Subcutaneous abdominal adipose tissue (tissue), 5 donors: ENCODE data around the gene ZBTB8A.

ENCODE experiments used
- H3K27ac ChIP-seq: one replicate; pipeline ENCODE4 v1.7.0; 2013; ENCODE audit warnings: low read depth, mild to moderate bottlenecking, inconsistent platforms, low read length, moderate library complexity
- H3K27me3 ChIP-seq, 5 donors: one replicate each; pipeline ENCODE4 v1.7.0; 2013; ENCODE audit warnings: low read length in 5 of 5, inconsistent platforms in 1 of 5; ENCODE audit not compliant: control insufficient read depth in 5 of 5, insufficient read depth in 4 of 5
- H3K36me3 ChIP-seq, 5 donors: one replicate each; pipeline ENCODE4 v1.7.0; 2013; ENCODE audit warnings: low read length in 5 of 5; ENCODE audit not compliant: control insufficient read depth in 5 of 5, insufficient read depth in 5 of 5
- H3K4me1 ChIP-seq, 5 donors: one replicate each; pipeline ENCODE4 v1.7.0; 2013; ENCODE audit warnings: low read length in 5 of 5, mild to moderate bottlenecking in 3 of 5, moderate library complexity in 1 of 5; ENCODE audit not compliant: control insufficient read depth in 5 of 5, insufficient read depth in 5 of 5
- H3K4me3 ChIP-seq, 5 donors: one replicate each; pipeline ENCODE4 v1.7.0; 2013; ENCODE audit warnings: low read length in 5 of 5, low read depth in 1 of 5
- H3K9ac ChIP-seq, 5 donors: one replicate each; pipeline ENCODE4 v1.7.0; 2013; ENCODE audit warnings: low read length in 5 of 5, mild to moderate bottlenecking in 4 of 5, moderate library complexity in 3 of 5
- H3K9me3 ChIP-seq, 5 donors: one replicate each; pipeline ENCODE4 v1.7.0; 2013; ENCODE audit warnings: low read length in 5 of 5; ENCODE audit not compliant: control insufficient read depth in 5 of 5
- donor health status: healthy.
- donor health status: healthy.
- donor health status: healthy.
- donor health status: healthy.
- donor health status: healthy.

ZBTB8A gene

DNA sequence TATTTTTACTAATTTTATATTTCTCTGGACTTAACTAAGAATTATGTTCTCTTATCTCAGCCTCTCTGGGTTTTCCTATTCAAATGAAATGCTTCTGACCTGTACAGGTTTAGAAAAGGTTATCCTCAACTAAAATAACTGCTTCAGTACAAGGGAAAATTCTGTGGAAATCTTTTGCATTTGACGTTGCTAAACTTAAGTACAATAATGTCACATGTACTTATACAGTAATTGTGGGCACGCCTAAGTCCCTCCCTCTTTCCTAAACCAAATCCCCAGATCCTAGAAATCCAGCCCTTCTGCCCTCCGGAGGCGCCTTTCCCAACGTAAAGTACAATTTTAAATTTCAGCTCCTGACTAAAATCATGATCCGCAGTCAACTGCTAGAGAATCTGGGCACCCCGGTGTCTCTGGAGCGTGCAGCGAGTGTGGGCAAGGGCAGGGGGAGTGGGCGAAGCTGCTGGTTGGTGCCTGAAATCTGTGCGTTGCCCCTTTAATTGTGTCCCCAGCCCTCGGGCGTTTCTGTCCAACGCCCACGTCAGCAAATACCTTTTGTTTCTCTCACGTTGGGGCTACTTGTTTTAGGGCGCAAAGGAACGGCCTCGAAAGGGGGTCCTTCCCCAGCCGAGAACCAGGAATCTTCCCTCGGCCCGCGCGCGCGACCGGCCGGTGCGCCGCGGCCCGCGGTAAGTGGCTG, at the start of gene ZBTB8A:
Gene ZBTB8A (plus strand): TSS at position 541 of the 697 bp plus-strand sequence. CDS start 53,505 bp downstream, outside the sequence.
- no peaks in the 10 kb centered on the region for H3K36me3 ChIP-seq
- H3K4me1 ChIP-seq = peaks cover 2 to 17% (median 16%) of the 10 kb centered on the region in 5 donors
- peak within 1 kb of the TSS; percentile 16 for H3K27ac ChIP-seq
- peak within 1 kb of the TSS; percentile 32 to 72 (median 66) for H3K9ac ChIP-seq
- H3K4me3 ChIP-seq = peak within 1 kb of the TSS; percentile 82 to 92 (median 88)
- H3K27me3 ChIP-seq = no peaks in the 10 kb centered on the region
- H3K9me3 ChIP-seq = no peaks in the 10 kb centered on the region

DNA sequence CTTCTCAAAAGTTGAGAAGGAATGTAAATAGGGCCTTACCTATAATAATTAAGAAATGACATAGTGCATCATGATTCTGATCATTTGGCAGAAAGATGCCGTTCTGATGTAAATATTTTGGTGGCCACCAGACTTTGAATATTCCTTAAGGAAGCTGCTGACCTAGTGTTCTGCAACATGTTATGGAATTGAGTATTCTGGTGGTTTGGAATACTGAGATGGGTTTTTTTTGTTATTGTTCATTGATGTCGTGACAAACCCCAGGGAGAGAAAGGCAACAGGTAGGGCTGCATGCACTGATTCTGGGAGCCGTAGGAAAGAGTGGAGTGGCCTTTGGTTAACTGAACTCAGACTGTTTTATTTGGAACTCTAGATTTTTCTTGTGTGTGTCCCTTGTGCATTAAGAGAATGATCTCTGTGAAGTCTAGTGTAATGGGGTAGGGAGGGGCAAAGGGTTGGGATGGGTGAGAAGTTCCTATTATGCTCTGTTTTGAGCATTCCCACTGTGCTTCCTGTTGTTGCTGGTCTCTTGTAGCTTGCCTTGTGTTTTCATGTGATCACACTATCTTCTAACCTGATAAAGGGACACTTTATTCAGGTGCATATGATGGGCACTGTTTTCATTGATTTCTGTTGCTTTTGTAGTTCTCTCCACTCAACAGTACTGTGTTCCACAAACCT, 49.3 kb upstream of the ZBTB8A start:
- no peaks in the 10 kb centered on the region for H3K36me3 ChIP-seq
- H3K4me1 ChIP-seq = no peaks in the 10 kb centered on the region
- H3K27ac ChIP-seq = no peak overlapping the region
- H3K4me3 ChIP-seq = no peak overlapping the region
- no peaks in the 10 kb centered on the region for H3K9me3 ChIP-seq
- H3K9ac ChIP-seq = no peak overlapping the region
- no peaks in the 10 kb centered on the region for H3K27me3 ChIP-seq

DNA sequence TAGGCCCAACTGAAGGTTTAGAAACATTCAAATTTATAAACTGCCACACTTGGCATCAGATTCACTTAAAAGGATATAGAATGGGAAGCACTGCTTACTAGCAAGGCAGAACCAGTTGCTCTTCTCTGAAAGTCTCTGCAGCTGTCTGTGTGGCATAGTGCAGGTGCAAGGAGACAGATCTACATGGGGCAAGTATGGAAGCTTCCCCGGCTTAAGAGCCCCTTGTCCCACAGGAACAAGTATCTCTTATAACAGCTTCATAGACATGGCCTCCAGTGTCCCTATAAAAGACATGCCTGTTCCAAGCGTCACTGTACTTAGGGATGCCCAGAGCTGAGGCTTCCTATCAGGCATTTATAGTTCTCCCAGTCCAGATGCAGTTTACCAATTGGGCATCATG, 47.8 kb upstream of the ZBTB8A start:
- H3K27me3 ChIP-seq = no peaks in the 10 kb centered on the region
- peaks cover 0 to 6% (median 0%) of the 10 kb centered on the region in 5 donors for H3K4me1 ChIP-seq
- no peaks in the 10 kb centered on the region for H3K36me3 ChIP-seq
- H3K4me3 ChIP-seq = no peak overlapping the region
- no peak overlapping the region for H3K9ac ChIP-seq
- H3K9me3 ChIP-seq = no peaks in the 10 kb centered on the region
- no peak overlapping the region for H3K27ac ChIP-seq

DNA sequence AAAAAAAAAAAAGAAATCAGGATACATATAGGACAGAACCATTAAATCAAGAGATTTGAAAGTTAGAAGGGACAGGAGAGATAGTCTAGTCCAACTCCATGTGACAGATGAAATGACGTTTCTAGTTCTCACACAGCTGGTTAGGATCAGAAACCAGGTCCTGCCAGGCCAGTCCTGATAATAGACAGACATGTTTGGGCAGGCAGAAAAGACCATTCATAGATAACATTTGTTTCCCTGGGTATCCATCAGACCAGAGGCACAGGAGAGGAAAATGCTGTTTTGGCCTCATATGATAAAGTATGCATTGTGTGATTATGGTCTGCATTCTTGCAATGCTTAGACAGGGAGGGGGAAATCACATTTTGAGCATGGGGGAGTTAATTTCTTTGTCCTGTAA, 45.0 kb upstream of the ZBTB8A start:
- Histone ChIP-seq H3K4me3 (no peak overlapping the region), H3K9me3 (no peaks in the 10 kb centered on the region), H3K27me3 (no peaks in the 10 kb centered on the region), H3K4me1 (peaks cover 0 to 7% (median 0%) of the 10 kb centered on the region in 5 donors), H3K36me3 (no peaks in the 10 kb centered on the region), H3K9ac (no peak overlapping the region), H3K27ac (no peak overlapping the region)

DNA sequence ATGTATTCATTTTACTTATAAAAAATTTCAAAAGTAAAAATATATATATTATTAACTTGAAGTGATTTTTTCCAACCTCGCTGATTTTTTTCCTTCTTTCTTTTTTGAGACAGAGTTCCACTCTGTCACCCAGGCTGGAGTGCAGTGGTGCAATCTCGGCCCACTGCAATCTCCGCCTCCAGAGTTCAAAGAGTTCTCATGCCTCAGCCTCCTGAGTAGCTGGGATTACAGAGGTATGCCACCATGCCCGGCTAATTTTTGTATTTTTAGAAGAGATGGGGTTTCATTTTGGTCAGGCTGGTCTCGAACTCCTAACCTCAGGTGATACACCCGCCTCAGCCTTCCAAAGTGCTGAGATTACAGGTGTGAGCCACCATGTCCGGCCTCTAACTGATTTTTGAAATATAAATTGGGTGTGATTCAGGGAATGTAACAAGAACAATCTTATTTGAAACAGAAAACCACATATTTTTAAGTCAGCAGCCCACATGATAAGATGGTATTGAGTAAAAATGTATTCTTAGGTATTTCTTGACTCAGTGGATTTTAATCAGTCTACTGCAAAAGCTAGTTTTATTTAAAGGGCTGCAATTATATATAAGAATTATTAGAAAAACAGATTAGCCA, 44.4 kb upstream of the ZBTB8A start:
- Histone ChIP-seq H3K4me3 (no peak overlapping the region), H3K9me3 (no peaks in the 10 kb centered on the region), H3K36me3 (no peaks in the 10 kb centered on the region), H3K27me3 (no peaks in the 10 kb centered on the region), H3K4me1 (peaks cover 0 to 7% (median under 1%) of the 10 kb centered on the region in 5 donors), H3K9ac (no peak overlapping the region), H3K27ac (no peak overlapping the region)

DNA sequence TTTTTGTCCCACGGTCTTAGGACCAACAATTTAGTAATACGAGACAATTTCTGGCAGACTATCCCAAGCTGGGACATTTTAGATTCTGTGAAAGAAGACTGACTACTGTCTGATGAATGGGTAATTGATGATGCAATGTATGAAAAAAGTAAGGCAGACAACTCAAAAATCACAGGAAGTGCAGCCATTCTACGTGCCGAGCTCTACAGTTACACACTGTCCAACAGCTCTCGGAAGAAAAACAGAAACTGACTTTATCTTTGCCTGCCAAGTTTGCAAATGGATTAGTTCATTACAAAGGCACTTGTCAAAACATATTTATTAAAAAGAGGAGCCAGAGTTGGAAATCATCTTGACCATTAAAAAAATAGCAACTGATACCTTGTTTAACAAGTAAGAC, 43.1 kb upstream of the ZBTB8A start:
- H3K36me3 ChIP-seq = no peaks in the 10 kb centered on the region
- H3K27ac ChIP-seq = peak overlapping the region; percentile 9
- peak overlapping the region in 1 of 5 donors; percentile 17 for H3K4me3 ChIP-seq
- H3K27me3 ChIP-seq = no peaks in the 10 kb centered on the region
- no peak overlapping the region for H3K9ac ChIP-seq
- H3K4me1 ChIP-seq = peaks cover 0 to 12% (median 4%) of the 10 kb centered on the region in 5 donors
- no peaks in the 10 kb centered on the region for H3K9me3 ChIP-seq

DNA sequence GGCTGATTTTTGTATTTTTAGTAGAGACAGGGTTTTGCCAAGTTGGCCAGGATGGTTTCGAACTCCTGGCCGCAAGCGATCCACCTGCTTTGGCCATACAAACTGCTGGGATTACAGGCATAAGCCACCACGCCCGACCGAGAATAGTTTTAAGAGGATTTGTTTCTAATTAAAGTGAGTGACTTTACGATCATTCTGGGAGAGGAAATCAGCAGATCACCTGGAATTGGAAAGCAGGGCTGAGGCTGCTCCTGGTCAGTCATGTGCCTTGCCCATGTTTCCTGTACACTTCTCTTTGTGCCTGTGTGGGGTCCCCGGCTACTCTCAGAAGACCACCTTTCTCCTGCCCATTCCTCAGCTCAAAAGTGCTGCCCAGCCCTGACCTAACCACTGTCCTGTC, 40.5 kb upstream of the ZBTB8A start:
- Histone ChIP-seq H3K9ac (no peak overlapping the region), H3K4me1 (peaks cover 0 to 25% (median 12%) of the 10 kb centered on the region in 5 donors), H3K36me3 (no peaks in the 10 kb centered on the region), H3K9me3 (no peaks in the 10 kb centered on the region), H3K4me3 (no peak overlapping the region), H3K27ac (no peak overlapping the region), H3K27me3 (no peaks in the 10 kb centered on the region)

DNA sequence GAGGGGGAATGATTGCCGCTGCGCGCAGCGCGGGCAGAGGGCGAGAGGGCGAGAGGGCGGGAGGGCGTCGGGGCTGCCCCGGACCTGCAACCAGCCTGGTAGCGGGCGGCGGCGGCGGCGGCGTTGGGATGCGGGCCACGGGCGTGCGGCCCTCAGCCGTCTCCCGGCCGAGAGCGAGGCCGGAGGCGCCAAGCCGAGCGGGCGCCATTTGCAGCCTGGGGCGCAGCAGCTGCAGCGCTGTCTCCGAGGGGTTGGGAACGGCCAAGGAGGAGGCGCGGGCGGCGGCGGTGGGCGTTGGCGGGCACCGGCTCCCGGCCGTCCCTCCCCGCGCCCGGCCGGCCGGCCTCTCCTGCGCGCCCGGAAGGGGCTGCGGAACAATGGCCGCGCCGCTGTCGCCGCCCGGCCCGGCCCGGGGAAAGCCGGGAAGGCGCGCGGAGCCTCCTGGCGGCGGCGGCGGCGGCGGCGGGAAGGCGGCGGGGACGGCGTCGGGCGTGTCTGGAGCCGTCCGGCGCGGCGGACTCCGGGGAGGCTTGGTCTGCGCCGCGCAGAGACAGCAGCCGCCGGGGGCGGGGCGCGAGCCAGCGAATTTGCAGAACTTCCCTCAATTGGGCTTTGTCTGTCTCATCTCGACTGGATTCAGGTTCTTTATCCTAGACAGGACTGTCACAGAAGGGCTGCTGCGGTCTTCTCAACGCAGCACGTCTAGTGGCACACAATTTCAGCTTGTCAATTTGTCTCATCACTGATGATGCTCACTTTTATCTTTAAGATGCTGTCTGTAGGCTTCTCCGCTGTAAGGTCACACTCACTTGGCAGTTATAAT, 38.6 kb upstream of the ZBTB8A start:
- H3K9ac ChIP-seq = peak overlapping the region in 2 of 5 donors; percentile 52 to 70
- peak overlapping the region; percentile 60 to 76 (median 74) for H3K4me3 ChIP-seq

DNA sequence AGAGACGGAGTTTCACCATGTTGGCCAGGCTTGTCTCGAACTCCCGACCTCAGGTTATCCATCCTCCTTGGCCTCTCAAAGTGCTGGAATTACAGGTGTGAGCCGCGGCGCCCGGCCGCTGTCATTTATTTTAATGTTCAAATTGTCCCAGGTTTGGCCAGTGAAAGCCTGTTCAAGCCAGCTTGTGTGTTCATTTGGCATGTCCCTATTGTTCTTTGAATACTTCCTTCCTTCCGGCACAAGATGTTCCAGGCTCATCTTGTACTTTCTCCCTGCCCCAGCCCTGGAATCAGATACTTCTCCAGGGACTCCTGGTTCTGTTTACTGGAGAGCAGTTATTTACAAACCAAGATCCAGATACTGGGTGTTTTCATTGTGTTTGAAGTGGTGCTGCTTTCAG, 37.4 kb upstream of the ZBTB8A start:
- no peaks in the 10 kb centered on the region for H3K36me3 ChIP-seq
- no peaks in the 10 kb centered on the region for H3K9me3 ChIP-seq
- peak overlapping the region; percentile 8 for H3K27ac ChIP-seq
- no peak overlapping the region for H3K4me3 ChIP-seq
- no peak overlapping the region for H3K9ac ChIP-seq
- peaks cover 0 to 21% (median 5%) of the 10 kb centered on the region in 5 donors for H3K4me1 ChIP-seq
- no peaks in the 10 kb centered on the region for H3K27me3 ChIP-seq

More for the DNA sequence above, 38.6 kb upstream of the ZBTB8A start:
- no peaks in the 10 kb centered on the region for H3K27me3 ChIP-seq
- no peaks in the 10 kb centered on the region for H3K9me3 ChIP-seq
- H3K27ac ChIP-seq = peak overlapping the region; percentile 13
- no peaks in the 10 kb centered on the region for H3K36me3 ChIP-seq
- peaks cover 0 to 25% (median 12%) of the 10 kb centered on the region in 5 donors for H3K4me1 ChIP-seq
